D721Med (cell line): ENCODE measurements around the gene PDCD1.

Source experiments
- DNase-seq: peaks from one replicate; pipeline ENCODE4 v3.0.0; 2011; ENCODE audit warnings: low spot score; ENCODE audit not compliant: insufficient read length
- FAIRE-seq: peaks from 2 replicates; lab custom pipeline; 2011; peaks lifted over from hg19 to GRCh38; lab: Jason Lieb, UNC
- CTCF ChIP-seq: IDR thresholded peaks from 2 replicates; pipeline ENCODE4 v1.5.1; 2012; ENCODE audit warnings: mild to moderate bottlenecking, control low read depth; ENCODE audit not compliant: insufficient read depth; ENCODE audit errors: missing control alignments

The PDCD1 gene

GRCh38 chr2:241903121-241904010 lies 44.7 kb upstream of the PDCD1 start:
- TF ChIP-seq CTCF = no peak
- no peak for FAIRE-seq
- DNase-seq = peak; percentile 67

- DNase-seq = no peak
- no peak for FAIRE-seq
- TF ChIP-seq CTCF = no peak
These were observed 43.8 kb upstream of the PDCD1 start for GRCh38 chr2:241902357-241902991.

- DNase-seq = no peak
- no peak for TF ChIP-seq CTCF
- FAIRE-seq = no peak
These were observed 43.0 kb upstream of the PDCD1 start for GRCh38 chr2:241901500-241902351.

- no peak for TF ChIP-seq CTCF
- FAIRE-seq (no peak), DNase-seq (no peak)
These were observed 42.3 kb upstream of the PDCD1 start for GRCh38 chr2:241901018-241901380.

DNA sequence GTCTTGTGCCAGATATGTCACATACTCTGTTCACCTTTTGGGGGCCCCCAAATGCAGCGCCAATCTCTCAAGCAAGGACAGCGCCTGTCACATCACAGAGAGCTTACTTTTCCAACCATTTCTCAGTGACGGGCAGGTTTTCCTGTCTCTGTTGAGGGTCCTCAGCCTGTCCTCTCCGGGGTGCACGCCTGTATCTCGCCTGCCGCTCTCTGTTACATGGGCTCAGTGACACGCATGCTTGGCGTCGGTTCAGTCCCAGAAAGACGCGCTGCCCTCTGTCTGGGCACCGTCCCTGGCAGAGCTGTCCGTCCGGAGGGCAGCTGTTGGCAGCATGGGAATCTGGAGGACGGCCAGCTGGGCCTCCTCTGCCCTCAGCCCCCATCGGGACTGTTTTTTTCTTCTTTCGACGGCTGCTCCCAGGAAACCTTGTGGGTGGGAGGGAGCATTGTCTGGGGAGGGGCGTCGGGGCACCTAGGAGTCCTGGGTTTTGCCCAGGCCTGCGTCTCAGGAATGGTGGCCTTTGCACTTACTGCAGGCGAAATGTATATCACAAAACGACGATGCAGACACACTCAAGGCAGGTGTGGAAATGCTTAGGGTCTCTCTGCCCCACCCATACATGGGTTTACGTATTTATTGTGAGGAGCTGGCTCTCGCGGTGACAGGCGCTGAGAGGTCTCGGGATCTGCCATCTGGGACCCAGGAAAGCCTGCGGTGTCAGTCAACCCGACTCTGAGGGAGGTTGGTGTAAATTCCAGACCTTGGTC lies 41.7 kb upstream of the PDCD1 start:
- no peak for DNase-seq
- no peak for TF ChIP-seq CTCF
- no peak for FAIRE-seq

DNA sequence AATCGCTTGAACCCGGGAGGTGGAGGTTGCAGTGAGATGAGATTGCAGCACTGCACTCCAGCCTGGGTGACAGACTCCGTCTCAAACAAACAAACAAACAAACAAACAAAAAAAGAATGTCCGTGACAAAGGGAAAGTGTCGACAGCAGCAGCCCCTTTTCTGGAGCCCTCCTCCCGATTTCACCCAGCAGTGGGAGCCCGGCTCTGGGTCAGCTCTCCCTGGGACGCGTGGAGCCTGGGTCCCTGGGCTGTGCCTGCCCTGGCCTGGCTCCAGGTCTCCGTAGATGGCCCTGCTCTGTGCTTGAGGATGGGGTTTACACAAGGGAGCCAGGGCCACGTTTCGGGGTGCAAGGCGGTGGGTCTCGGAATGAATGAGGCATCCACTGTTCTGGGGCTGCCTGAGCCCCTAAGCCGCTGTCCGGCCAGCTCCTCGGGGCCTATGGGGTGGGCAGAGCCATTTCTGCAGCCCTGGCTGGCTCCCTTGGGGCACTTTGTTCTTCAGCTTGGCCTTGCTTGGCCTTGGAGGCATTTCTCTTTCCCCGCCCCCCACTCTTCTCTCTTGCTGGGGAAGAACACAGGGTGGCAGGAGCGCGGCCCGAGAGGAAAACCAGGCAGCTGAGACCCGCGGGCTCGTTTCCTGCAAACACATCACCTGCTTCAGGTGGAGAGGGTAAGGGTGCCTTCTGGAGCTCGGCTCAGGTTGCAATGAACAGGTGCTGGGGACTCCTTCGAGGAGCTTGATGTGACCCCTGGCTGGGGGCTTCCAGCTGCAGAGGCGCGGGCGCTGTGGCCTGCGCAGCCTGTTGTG lies 40.0 kb upstream of the PDCD1 start:
- no peak for TF ChIP-seq CTCF
- FAIRE-seq (no peak), DNase-seq (no peak)
